ENCODE data around the gene CDH13. TPM values are rescaled to one million over a fixed set of nuclear protein-coding genes. Genes with fewer than 3 reads are reported as not detected.

The CDH13 gene
- total and polyA plus RNA-seq, 2 experiments from 2014 or later = 1.2 to 1.5 TPM

- WGBS (ENCODE audit: low lambda C conversion rate, missing lambda C conversion rate) = 85% methylated on average over 2 of the region's 2 CpGs
- Histone ChIP-seq H3K4me3 (no peak overlapping the region), H3K9me2 (replicated peaks; ENCODE audit: insufficient read depth) (no peaks in the 10 kb centered on the region), H3K4me2 (no peak overlapping the region), H3K36me3 (replicated peaks; ENCODE audit: insufficient read depth, low read depth) (no peaks in the 10 kb centered on the region), H4K20me1 (ENCODE audit: insufficient read depth, poor library complexity, severe bottlenecking) (no peaks in the 10 kb centered on the region), H3K79me2 (no peaks in the 10 kb centered on the region), H2AFZ (no peak overlapping the region), H3K27ac (no peak overlapping the region), H3K9me3 (ENCODE audit: low read depth) (no peaks in the 10 kb centered on the region), H3K4me1 (ENCODE audit: insufficient read depth) (no peaks in the 10 kb centered on the region), H3K27me3 (no peaks in the 10 kb centered on the region)
- no peak for DNase-seq (ENCODE audit: low spot score)
- TF ChIP-seq CTCF (IDR thresholded peaks at IDR 0.05; ENCODE audit: poor library complexity) (no peak), EZH2 (IDR thresholded peaks at IDR 0.05; ENCODE audit: borderline replicate concordance) (no peak), EZH2phosphoT487 (IDR thresholded peaks at IDR 0.05; ENCODE audit: low read depth, severe bottlenecking, unreplicated experiment) (no peak)
Observed at GRCh38 chr16:83029467-83029866, 402.7 kb downstream of the CDH13 start.

GRCh38 chr16:83031524-83031923 is 404.8 kb downstream of the CDH13 start:
- H3K9me3 ChIP-seq (ENCODE audit: low read depth) = no peaks in the 10 kb centered on the region

GRCh38 chr16:83037102-83037501 is 410.3 kb downstream of the CDH13 start:
- Histone ChIP-seq H3K9me3 (ENCODE audit: low read depth) (no peaks in the 10 kb centered on the region), H4K20me1 (ENCODE audit: insufficient read depth, poor library complexity, severe bottlenecking) (no peaks in the 10 kb centered on the region), H3K36me3 (replicated peaks; ENCODE audit: insufficient read depth, low read depth) (no peaks in the 10 kb centered on the region), H3K79me2 (no peaks in the 10 kb centered on the region), H2AFZ (no peak overlapping the region), H3K4me1 (ENCODE audit: insufficient read depth) (no peaks in the 10 kb centered on the region), H3K27me3 (no peaks in the 10 kb centered on the region), H3K9me2 (replicated peaks; ENCODE audit: insufficient read depth) (no peaks in the 10 kb centered on the region), H3K4me3 (no peak overlapping the region), H3K4me2 (no peak overlapping the region), H3K27ac (no peak overlapping the region)
- no peak for DNase-seq (ENCODE audit: low spot score)
- WGBS (ENCODE audit: low lambda C conversion rate, missing lambda C conversion rate) = 88% methylated on average over 2 of the region's 2 CpGs
- no peak for TF ChIP-seq EZH2 (IDR thresholded peaks at IDR 0.05; ENCODE audit: borderline replicate concordance)
- TF ChIP-seq EZH2phosphoT487 (IDR thresholded peaks at IDR 0.05; ENCODE audit: low read depth, severe bottlenecking, unreplicated experiment) = no peak
- no peak for TF ChIP-seq CTCF (IDR thresholded peaks at IDR 0.05; ENCODE audit: poor library complexity)

More at GRCh38 chr16:83031524-83031923, 404.8 kb downstream of the CDH13 start:
- H3K4me3 ChIP-seq = no peak overlapping the region
- no peaks in the 10 kb centered on the region for H3K4me1 ChIP-seq (ENCODE audit: insufficient read depth)
- DNase-seq (ENCODE audit: low spot score) = no peak
- TF ChIP-seq CTCF (IDR thresholded peaks at IDR 0.05; ENCODE audit: poor library complexity) = no peak
- no peak for TF ChIP-seq EZH2phosphoT487 (IDR thresholded peaks at IDR 0.05; ENCODE audit: low read depth, severe bottlenecking, unreplicated experiment)
- no peak for TF ChIP-seq EZH2 (IDR thresholded peaks at IDR 0.05; ENCODE audit: borderline replicate concordance)
- H3K27ac ChIP-seq = no peak overlapping the region
- H3K4me2 ChIP-seq = no peak overlapping the region
- H2AFZ ChIP-seq = no peak overlapping the region
- H3K79me2 ChIP-seq = no peaks in the 10 kb centered on the region
- H3K9me2 ChIP-seq (replicated peaks; ENCODE audit: insufficient read depth) = no peaks in the 10 kb centered on the region
- no peaks in the 10 kb centered on the region for H4K20me1 ChIP-seq (ENCODE audit: insufficient read depth, poor library complexity, severe bottlenecking)
- no peaks in the 10 kb centered on the region for H3K36me3 ChIP-seq (replicated peaks; ENCODE audit: insufficient read depth, low read depth)
- H3K27me3 ChIP-seq = no peaks in the 10 kb centered on the region
- WGBS (ENCODE audit: low lambda C conversion rate, missing lambda C conversion rate) = 76% methylated on average over 3 of the region's 3 CpGs

- no peak for DNase-seq (ENCODE audit: low spot score)
- Histone ChIP-seq H3K9me2 (replicated peaks; ENCODE audit: insufficient read depth) (no peaks in the 10 kb centered on the region), H3K79me2 (no peaks in the 10 kb centered on the region), H3K4me2 (no peak overlapping the region), H3K4me1 (ENCODE audit: insufficient read depth) (no peaks in the 10 kb centered on the region), H3K27ac (no peak overlapping the region), H3K4me3 (no peak overlapping the region), H3K9me3 (ENCODE audit: low read depth) (no peaks in the 10 kb centered on the region), H4K20me1 (ENCODE audit: insufficient read depth, poor library complexity, severe bottlenecking) (no peaks in the 10 kb centered on the region), H2AFZ (no peak overlapping the region), H3K27me3 (no peaks in the 10 kb centered on the region), H3K36me3 (replicated peaks; ENCODE audit: insufficient read depth, low read depth) (no peaks in the 10 kb centered on the region)
- 89% methylated on average over 2 of the region's 2 CpGs for WGBS (ENCODE audit: low lambda C conversion rate, missing lambda C conversion rate)
- TF ChIP-seq CTCF (IDR thresholded peaks at IDR 0.05; ENCODE audit: poor library complexity) (no peak), EZH2 (IDR thresholded peaks at IDR 0.05; ENCODE audit: borderline replicate concordance) (no peak), EZH2phosphoT487 (IDR thresholded peaks at IDR 0.05; ENCODE audit: low read depth, severe bottlenecking, unreplicated experiment) (no peak)
Observed at GRCh38 chr16:83037884-83038283, 411.1 kb downstream of the CDH13 start.

Data from hepatocyte (in vitro differentiated cells).